ENCODE results near the gene RTN4.
"Not testable (repeated sequence)": the region's sequence is repeated elsewhere in the genome, so short reads cannot be mapped to it uniquely, and the experiment has no call there.

RTN4 gene

DNA sequence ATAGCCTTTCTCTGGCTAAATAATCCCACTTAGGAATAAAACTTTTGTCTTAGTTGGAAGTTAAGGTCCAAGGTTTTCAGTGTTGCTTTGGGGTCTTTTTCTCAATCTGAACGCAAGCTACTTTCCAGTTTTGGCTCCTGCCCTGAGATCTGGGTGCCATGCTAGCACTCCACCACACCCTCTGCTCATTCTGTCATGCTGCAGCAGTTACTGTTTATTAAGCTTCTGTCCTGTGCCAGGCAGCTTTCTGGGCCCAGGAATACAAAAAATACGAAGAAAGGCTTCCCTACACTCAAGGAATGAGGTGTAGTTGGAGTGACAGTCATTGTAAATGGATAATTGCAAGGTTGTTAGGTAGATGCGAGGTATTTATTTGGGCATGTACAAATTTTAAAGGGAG lies 46.3 kb upstream of the RTN4 start:
- Mint-ChIP-seq H3K36me3 (ENCODE audit: low read depth) (no peaks in the 10 kb centered on the region), H3K27me3 (ENCODE audit: low read depth, poor library complexity) (peaks cover 3% of the 10 kb centered on the region), H3K4me1 (no peaks in the 10 kb centered on the region), H3K9me3 (no peaks in the 10 kb centered on the region), H3K27ac (no peak overlapping the region), H3K4me3 (no peak overlapping the region)
- TF ChIP-seq, protein P1, sequence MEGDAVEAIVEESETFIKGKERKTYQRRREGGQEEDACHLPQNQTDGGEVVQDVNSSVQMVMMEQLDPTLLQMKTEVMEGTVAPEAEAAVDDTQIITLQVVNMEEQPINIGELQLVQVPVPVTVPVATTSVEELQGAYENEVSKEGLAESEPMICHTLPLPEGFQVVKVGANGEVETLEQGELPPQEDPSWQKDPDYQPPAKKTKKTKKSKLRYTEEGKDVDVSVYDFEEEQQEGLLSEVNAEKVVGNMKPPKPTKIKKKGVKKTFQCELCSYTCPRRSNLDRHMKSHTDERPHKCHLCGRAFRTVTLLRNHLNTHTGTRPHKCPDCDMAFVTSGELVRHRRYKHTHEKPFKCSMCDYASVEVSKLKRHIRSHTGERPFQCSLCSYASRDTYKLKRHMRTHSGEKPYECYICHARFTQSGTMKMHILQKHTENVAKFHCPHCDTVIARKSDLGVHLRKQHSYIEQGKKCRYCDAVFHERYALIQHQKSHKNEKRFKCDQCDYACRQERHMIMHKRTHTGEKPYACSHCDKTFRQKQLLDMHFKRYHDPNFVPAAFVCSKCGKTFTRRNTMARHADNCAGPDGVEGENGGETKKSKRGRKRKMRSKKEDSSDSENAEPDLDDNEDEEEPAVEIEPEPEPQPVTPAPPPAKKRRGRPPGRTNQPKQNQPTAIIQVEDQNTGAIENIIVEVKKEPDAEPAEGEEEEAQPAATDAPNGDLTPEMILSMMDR (IDR thresholded peaks at IDR 0.05), result no peak
- no peak for DNase-seq

DNA sequence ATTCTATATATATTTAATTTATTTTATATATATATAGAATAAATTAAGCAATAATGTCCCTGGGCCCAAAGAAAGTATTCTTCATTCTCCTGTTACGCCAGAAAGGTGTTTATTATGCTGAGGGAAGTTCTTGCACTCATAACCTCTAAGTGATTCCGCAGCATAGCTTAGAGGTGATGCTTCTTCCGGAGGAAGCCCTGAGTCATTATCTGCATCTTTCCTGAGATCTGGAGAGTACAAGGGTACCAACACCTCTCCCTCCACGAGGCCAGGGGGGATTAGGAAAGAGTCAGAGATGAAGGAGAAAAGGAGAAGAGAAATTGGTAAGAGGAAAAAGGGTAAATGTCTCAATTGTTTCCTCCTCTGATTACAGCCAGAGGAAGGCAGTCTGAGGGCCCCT lies 43.1 kb upstream of the RTN4 start:
- no peaks in the 10 kb centered on the region for H3K9me3 Mint-ChIP-seq
- H3K4me3 Mint-ChIP-seq, result no peak overlapping the region
- H3K4me1 Mint-ChIP-seq, result no peaks in the 10 kb centered on the region
- H3K27me3 Mint-ChIP-seq (ENCODE audit: low read depth, poor library complexity), result peaks cover 3% of the 10 kb centered on the region
- no peak for DNase-seq
- no peak overlapping the region for H3K27ac Mint-ChIP-seq
- TF ChIP-seq, protein P1 (IDR thresholded peaks at IDR 0.05), result no peak
- H3K36me3 Mint-ChIP-seq (ENCODE audit: low read depth), result no peaks in the 10 kb centered on the region

DNA sequence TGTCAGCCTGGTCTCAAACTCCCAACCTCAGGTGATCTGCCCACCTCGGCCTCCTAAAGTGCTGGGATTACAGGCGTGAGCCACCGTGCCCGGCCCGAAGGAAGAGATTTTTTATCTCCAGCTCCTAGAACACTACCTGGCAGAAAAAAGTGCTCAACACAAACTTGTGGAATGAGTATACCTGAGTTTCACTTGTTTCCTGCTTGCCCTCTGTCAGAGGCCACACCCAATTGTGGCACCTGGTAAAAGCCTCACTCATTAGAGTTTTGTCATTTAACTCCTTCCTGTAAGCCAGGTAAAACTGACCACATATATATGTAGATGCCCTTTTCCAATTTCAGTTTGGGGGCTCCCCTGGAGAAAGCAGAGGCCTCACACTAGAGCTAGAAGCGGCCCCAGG lies 42.2 kb upstream of the RTN4 start:
- no peak overlapping the region for H3K27ac Mint-ChIP-seq
- no peak for DNase-seq
- no peaks in the 10 kb centered on the region for H3K9me3 Mint-ChIP-seq
- TF ChIP-seq, protein P1 (IDR thresholded peaks at IDR 0.05), result no peak
- no peaks in the 10 kb centered on the region for H3K36me3 Mint-ChIP-seq (ENCODE audit: low read depth)
- no peaks in the 10 kb centered on the region for H3K4me1 Mint-ChIP-seq
- H3K27me3 Mint-ChIP-seq (ENCODE audit: low read depth, poor library complexity), result peaks cover 3% of the 10 kb centered on the region
- no peak overlapping the region for H3K4me3 Mint-ChIP-seq

DNA sequence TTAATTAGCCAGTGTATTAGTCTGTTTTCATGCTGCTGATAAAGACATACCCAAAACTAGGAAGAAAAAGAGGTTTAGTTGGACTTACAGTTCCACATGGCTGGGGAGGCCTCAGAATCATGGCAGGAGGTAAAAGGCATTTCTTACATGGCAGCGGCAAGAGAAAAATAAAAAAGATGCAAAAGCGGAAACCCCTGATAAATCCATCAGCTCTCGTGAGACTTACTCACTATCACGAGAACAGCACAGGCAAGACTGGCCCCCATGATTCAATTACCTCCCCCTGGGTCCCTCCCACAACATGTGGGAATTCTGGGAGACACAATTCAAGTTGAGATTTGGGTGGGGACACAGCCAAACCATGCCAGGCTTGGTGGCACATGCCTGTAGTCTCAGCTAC lies 41.4 kb upstream of the RTN4 start:
- H3K4me3 Mint-ChIP-seq; H3K4me1 Mint-ChIP-seq; H3K27me3 Mint-ChIP-seq (ENCODE audit: low read depth, poor library complexity); DNase-seq; H3K9me3 Mint-ChIP-seq; H3K27ac Mint-ChIP-seq; H3K36me3 Mint-ChIP-seq (ENCODE audit: low read depth): not testable (repeated sequence)

DNA sequence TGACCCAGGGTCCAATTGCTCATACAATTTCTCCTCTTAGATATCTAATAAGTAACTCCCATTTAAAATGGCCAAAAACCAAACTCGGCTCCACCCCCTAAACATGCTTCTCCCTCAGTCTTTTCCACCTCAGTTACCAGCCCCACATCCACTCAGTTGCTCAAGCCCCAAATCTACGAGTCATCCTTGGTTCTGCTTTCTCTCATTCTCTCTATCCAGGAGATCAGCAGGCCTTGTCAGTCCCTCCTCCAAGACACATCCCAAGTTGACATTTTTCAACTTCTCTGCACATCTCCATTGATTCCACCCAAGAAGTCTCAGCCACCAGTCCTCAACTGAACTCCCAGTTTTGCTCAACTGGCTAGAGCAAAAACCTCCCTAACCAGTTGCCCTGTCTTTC lies 40.5 kb upstream of the RTN4 start:
- Mint-ChIP-seq H3K9me3 (no peaks in the 10 kb centered on the region), H3K4me3 (no peak overlapping the region), H3K27ac (no peak overlapping the region), H3K27me3 (ENCODE audit: low read depth, poor library complexity) (peaks cover 3% of the 10 kb centered on the region), H3K36me3 (ENCODE audit: low read depth) (no peaks in the 10 kb centered on the region), H3K4me1 (no peaks in the 10 kb centered on the region)
- no peak for DNase-seq
- TF ChIP-seq, protein P1 (IDR thresholded peaks at IDR 0.05), result no peak

DNA sequence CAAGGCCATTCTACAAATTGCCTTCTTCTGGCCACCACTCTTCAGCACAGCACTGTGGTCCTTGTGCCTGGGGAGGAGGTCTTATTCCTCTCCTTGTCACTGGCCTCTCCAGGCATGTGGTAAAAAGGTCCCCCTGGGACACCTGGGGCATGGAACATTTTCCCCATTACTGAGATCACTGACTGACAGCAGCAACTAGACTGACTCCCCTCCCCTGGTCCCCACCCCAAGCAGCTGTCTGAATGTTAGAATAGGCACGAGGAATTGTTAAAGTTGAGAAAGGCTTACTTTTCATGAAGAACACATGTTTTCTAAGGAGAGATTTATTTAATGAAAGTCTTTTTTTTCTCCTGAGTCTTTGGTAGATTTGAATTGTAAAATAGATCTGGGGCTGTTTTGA lies 39.5 kb upstream of the RTN4 start:
- no peak for DNase-seq
- Mint-ChIP-seq H3K36me3 (ENCODE audit: low read depth) (no peaks in the 10 kb centered on the region), H3K27me3 (ENCODE audit: low read depth, poor library complexity) (peaks cover 3% of the 10 kb centered on the region), H3K4me3 (no peak overlapping the region), H3K4me1 (no peaks in the 10 kb centered on the region), H3K27ac (no peak overlapping the region), H3K9me3 (no peaks in the 10 kb centered on the region)
- TF ChIP-seq, protein P1 (IDR thresholded peaks at IDR 0.05), result no peak
